ENCODE data around the gene THEMIS. TPM values are rescaled to one million over a fixed set of nuclear protein-coding genes. Genes with fewer than 3 reads are reported as not detected.

Gene THEMIS
- total RNA-seq, 1 experiment from 2014 or later: not detected

DNA sequence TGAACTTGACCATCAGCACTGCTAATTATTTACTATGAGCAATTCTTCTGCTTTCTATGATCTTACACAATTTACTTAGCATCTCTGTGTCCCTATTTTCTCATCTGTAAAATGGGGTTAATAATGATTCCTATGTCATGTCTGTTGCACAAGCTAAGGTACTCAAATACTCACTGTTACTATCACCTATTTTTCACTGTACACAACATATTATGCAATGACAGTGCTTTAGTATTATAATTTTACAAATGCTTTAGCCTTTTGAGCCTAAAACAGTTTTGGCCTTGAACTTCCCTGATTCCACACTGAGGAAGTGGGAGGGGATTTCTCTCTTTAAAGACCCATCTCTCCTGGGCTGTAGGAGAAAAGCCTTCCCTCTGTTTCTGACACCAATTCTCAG, 36.9 kb upstream of the THEMIS start (continued):
- TF ChIP-seq, protein P1, sequence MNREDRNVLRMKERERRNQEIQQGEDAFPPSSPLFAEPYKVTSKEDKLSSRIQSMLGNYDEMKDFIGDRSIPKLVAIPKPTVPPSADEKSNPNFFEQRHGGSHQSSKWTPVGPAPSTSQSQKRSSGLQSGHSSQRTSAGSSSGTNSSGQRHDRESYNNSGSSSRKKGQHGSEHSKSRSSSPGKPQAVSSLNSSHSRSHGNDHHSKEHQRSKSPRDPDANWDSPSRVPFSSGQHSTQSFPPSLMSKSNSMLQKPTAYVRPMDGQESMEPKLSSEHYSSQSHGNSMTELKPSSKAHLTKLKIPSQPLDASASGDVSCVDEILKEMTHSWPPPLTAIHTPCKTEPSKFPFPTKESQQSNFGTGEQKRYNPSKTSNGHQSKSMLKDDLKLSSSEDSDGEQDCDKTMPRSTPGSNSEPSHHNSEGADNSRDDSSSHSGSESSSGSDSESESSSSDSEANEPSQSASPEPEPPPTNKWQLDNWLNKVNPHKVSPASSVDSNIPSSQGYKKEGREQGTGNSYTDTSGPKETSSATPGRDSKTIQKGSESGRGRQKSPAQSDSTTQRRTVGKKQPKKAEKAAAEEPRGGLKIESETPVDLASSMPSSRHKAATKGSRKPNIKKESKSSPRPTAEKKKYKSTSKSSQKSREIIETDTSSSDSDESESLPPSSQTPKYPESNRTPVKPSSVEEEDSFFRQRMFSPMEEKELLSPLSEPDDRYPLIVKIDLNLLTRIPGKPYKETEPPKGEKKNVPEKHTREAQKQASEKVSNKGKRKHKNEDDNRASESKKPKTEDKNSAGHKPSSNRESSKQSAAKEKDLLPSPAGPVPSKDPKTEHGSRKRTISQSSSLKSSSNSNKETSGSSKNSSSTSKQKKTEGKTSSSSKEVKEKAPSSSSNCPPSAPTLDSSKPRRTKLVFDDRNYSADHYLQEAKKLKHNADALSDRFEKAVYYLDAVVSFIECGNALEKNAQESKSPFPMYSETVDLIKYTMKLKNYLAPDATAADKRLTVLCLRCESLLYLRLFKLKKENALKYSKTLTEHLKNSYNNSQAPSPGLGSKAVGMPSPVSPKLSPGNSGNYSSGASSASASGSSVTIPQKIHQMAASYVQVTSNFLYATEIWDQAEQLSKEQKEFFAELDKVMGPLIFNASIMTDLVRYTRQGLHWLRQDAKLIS (CRISPR knock-in tag; IDR thresholded peaks at IDR 0.05; ENCODE audit: borderline replicate concordance): no peak
- TF ChIP-seq CREM (CRISPR knock-in tag; IDR thresholded peaks at IDR 0.05) (no peak), ZNF232 (CRISPR knock-in tag; IDR thresholded peaks at IDR 0.05) (no peak), TCF7 (CRISPR knock-in tag; IDR thresholded peaks at IDR 0.05; ENCODE audit: low read depth) (no peak)

DNA sequence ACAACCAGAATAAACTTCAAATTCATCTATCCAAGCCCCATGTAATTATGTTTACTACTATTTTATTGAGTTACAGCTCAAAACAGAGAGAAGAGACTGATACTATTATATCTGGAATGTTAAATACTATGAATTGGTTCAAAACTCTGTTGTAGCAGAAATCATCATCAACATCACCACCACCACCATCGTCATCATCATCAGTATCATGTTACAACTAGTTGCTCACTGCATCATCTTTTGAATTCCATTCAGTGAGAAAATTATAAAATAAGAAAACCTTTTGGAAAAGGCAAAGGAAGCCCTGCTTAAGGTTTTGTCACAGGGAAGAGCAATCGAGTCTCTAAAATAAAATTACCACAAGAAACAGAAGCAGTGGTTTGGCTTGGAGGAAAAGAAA, 36.2 kb upstream of the THEMIS start:
- Mint-ChIP-seq H3K4me3 (no peak overlapping the region), H3K36me3 (peaks cover 12% of the 10 kb centered on the region), H3K27ac (no peak overlapping the region), H3K27me3 (ENCODE audit: low read depth) (no peaks in the 10 kb centered on the region), H3K4me1 (no peaks in the 10 kb centered on the region), H3K9me3 (peaks cover 17% of the 10 kb centered on the region)
- CTCF ChIA-PET: interaction anchor here (1.1 kb wide), 1 partner anchor 19 kb away, joined by 6 read pairs; no protein-coding TSS in a partner anchor
- POLR2A ChIA-PET: no interaction called here
- DNase-seq (ENCODE audit: low spot score) (no peak), ATAC-seq (no peak)
- TF ChIP-seq OVOL2 (CRISPR knock-in tag; IDR thresholded peaks at IDR 0.05; ENCODE audit: borderline replicate concordance): no peak
- TF ChIP-seq, protein P2, sequence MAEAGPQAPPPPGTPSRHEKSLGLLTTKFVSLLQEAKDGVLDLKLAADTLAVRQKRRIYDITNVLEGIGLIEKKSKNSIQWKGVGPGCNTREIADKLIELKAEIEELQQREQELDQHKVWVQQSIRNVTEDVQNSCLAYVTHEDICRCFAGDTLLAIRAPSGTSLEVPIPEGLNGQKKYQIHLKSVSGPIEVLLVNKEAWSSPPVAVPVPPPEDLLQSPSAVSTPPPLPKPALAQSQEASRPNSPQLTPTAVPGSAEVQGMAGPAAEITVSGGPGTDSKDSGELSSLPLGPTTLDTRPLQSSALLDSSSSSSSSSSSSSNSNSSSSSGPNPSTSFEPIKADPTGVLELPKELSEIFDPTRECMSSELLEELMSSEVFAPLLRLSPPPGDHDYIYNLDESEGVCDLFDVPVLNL (CRISPR knock-in tag; IDR thresholded peaks at IDR 0.05; ENCODE audit: borderline replicate concordance, low read depth): no peak
- TF ChIP-seq, protein P3, sequence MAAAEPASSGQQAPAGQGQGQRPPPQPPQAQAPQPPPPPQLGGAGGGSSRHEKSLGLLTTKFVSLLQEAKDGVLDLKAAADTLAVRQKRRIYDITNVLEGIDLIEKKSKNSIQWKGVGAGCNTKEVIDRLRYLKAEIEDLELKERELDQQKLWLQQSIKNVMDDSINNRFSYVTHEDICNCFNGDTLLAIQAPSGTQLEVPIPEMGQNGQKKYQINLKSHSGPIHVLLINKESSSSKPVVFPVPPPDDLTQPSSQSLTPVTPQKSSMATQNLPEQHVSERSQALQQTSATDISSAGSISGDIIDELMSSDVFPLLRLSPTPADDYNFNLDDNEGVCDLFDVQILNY (CRISPR knock-in tag; IDR thresholded peaks at IDR 0.05): no peak
- TF ChIP-seq NR3C1 (CRISPR knock-in tag; conservative IDR thresholded peaks at IDR 0.05; ENCODE audit: low read depth): no peak
- no peak for TF ChIP-seq ETV6 (CRISPR knock-in tag; IDR thresholded peaks at IDR 0.05)
- TF ChIP-seq, protein P4, sequence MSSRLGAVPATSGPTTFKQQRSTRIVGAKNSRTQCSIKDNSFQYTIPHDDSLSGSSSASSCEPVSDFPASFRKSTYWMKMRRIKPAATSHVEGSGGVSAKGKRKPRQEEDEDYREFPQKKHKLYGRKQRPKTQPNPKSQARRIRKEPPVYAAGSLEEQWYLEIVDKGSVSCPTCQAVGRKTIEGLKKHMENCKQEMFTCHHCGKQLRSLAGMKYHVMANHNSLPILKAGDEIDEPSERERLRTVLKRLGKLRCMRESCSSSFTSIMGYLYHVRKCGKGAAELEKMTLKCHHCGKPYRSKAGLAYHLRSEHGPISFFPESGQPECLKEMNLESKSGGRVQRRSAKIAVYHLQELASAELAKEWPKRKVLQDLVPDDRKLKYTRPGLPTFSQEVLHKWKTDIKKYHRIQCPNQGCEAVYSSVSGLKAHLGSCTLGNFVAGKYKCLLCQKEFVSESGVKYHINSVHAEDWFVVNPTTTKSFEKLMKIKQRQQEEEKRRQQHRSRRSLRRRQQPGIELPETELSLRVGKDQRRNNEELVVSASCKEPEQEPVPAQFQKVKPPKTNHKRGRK (CRISPR knock-in tag; IDR thresholded peaks at IDR 0.05; ENCODE audit: borderline replicate concordance): no peak
- TF ChIP-seq TEAD1 (CRISPR knock-in tag; IDR thresholded peaks at IDR 0.05): no peak
- TF ChIP-seq EMX1 (CRISPR knock-in tag; IDR thresholded peaks at IDR 0.05): no peak

DNA sequence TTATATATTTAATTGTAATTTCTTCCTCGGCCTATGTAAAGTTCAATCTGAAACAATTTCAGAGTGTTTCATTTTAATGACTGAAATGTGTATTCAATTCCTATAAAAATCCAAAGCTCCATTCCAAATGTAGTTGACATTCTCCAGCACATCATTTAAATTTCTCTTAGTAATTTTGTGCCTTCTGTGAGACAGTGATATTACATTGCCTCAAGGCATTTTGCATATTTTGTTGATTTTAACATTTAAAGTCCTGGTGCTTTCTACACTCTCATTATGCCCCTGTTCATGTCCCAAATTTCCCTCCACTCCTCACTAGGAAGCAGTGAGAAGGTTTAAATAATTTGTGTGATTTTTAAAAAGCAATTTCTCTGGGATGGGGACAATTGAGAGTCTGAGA, 34.1 kb upstream of the THEMIS start:
- Mint-ChIP-seq H3K4me1 (no peaks in the 10 kb centered on the region), H3K9me3 (peaks cover 20% of the 10 kb centered on the region), H3K4me3 (no peak overlapping the region), H3K36me3 (peaks cover 12% of the 10 kb centered on the region), H3K27me3 (ENCODE audit: low read depth) (no peaks in the 10 kb centered on the region), H3K27ac (no peak overlapping the region)
- ATAC-seq: no peak
- DNase-seq (ENCODE audit: low spot score): no peak
- ChIA-PET POLR2A (interaction anchor here (0.6 kb wide), 1 partner anchor 102 kb away, joined by 3 read pairs; no protein-coding TSS in a partner anchor), CTCF (no interaction called here)
- TF ChIP-seq, protein P5, sequence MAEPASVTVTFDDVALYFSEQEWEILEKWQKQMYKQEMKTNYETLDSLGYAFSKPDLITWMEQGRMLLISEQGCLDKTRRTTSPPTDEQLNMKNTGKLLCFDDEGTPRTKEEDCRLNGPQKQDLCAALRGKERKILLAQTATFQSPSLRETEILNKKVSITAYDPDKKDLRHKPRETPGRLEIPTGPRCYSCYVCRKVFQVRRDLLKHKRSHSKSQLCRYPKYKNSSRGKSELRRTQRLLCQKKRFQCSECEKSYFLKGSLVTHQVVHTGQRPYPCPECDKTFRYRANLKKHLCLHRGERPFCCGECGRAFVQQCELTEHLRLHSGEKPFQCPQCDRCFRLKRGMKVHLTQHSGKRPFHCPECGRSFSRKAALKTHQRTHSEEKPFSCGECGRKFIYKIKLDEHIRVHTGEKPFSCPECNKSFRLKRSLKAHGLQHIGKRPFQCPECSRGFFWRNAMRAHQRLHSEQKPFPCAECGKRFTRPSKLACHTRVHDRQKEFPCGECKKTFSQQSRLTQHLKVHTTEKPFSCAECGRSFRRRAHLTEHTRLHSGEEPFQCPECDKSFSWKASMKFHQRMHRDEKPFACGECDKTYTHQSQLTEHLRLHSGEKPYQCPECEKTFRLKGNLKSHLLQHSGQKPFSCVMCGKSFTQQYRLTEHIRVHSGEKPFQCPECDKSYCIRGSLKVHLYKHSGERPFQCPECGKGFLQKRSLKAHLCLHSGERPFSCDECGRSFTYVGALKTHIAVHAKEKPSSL (CRISPR knock-in tag; conservative IDR thresholded peaks at IDR 0.05): no peak
- TF ChIP-seq ZNF219 (CRISPR knock-in tag; IDR thresholded peaks at IDR 0.05; ENCODE audit: borderline replicate concordance) (no peak), TEAD4 (CRISPR knock-in tag; IDR thresholded peaks at IDR 0.05) (no peak), GABPB1 (CRISPR knock-in tag; IDR thresholded peaks at IDR 0.05) (no peak), PRRX2 (CRISPR knock-in tag; IDR thresholded peaks at IDR 0.05) (no peak), ZNF671 (CRISPR knock-in tag; IDR thresholded peaks at IDR 0.05) (no peak), OVOL2 (CRISPR knock-in tag; IDR thresholded peaks at IDR 0.05; ENCODE audit: borderline replicate concordance) (no peak), TCF7 (CRISPR knock-in tag; IDR thresholded peaks at IDR 0.05; ENCODE audit: low read depth) (no peak), SP1 (CRISPR knock-in tag; conservative IDR thresholded peaks at IDR 0.05) (no peak)
- TF ChIP-seq, protein P6, sequence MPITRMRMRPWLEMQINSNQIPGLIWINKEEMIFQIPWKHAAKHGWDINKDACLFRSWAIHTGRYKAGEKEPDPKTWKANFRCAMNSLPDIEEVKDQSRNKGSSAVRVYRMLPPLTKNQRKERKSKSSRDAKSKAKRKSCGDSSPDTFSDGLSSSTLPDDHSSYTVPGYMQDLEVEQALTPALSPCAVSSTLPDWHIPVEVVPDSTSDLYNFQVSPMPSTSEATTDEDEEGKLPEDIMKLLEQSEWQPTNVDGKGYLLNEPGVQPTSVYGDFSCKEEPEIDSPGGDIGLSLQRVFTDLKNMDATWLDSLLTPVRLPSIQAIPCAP (CRISPR knock-in tag; IDR thresholded peaks at IDR 0.05): no peak
- TF ChIP-seq, protein P2 (CRISPR knock-in tag; IDR thresholded peaks at IDR 0.05; ENCODE audit: borderline replicate concordance, low read depth): no peak
- TF ChIP-seq, protein P7, sequence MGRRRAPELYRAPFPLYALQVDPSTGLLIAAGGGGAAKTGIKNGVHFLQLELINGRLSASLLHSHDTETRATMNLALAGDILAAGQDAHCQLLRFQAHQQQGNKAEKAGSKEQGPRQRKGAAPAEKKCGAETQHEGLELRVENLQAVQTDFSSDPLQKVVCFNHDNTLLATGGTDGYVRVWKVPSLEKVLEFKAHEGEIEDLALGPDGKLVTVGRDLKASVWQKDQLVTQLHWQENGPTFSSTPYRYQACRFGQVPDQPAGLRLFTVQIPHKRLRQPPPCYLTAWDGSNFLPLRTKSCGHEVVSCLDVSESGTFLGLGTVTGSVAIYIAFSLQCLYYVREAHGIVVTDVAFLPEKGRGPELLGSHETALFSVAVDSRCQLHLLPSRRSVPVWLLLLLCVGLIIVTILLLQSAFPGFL (CRISPR knock-in tag; IDR thresholded peaks at IDR 0.05; ENCODE audit: borderline replicate concordance): no peak
